Thyroid gland (tissue), 4 donors: Measurements from ENCODE around the gene HOXC9. TPM values are rescaled to one million over a fixed set of nuclear protein-coding genes. Genes with fewer than 3 reads are reported as not detected.

Experiments used
- DNase-seq, 2 donors: peaks; one replicate each; pipeline ENCODE4 v3.0.0-alpha.2; 2019
- H3K27ac ChIP-seq, 3 donors: fragments of 200-600 bp; sonication (generic); 1 replicate in 2 of 3; 2 replicates in 1 of 3; pipeline ENCODE4 v1.5.1; 2016 to 2019; ENCODE audit warnings: mild to moderate bottlenecking in 1 of 3, moderate library complexity in 1 of 3
- H3K27me3 ChIP-seq: fragments of 200-600 bp; sonication (generic); one replicate; pipeline ENCODE4 v1.5.1; 2019
- H3K36me3 ChIP-seq, 2 donors: fragments of 200-600 bp; sonication (generic); one replicate each; pipeline ENCODE4 v1.5.1; 2016 to 2019
- H3K4me1 ChIP-seq, 2 donors: fragments of 200-600 bp; sonication (generic); one replicate each; pipeline ENCODE4 v1.5.1; 2017 to 2019
- H3K4me3 ChIP-seq, 3 donors: fragments of 200-600 bp; sonication (generic); replicated peaks in 1 of 3; 1 replicate in 2 of 3; 2 replicates in 1 of 3; pipeline ENCODE4 v1.5.1; 2016; ENCODE audit warnings: mild to moderate bottlenecking in 1 of 3
- H3K9me3 ChIP-seq: fragments of 200-600 bp; sonication (generic); one replicate; pipeline ENCODE4 v1.5.1; 2017
- CTCF ChIP-seq, 6 experiments: fragments of 200-600 bp in 3 of 6; fragments of 450-650 bp in 3 of 6; sonication (generic) in 3 of 6; IDR thresholded peaks; one replicate each; pipeline ENCODE4 v1.5.1; 2016 to 2019; ENCODE audit warnings: antibody characterized with exemption in 6 of 6, mild to moderate bottlenecking in 2 of 6, inconsistent platforms in 1 of 6, moderate library complexity in 1 of 6
- POLR2A ChIP-seq, 2 donors: fragments of 450-650 bp; IDR thresholded peaks; one replicate each; pipeline ENCODE4 v1.6.1; 2017; ENCODE audit warnings: antibody characterized with exemption in 2 of 2, mild to moderate bottlenecking in 2 of 2, moderate library complexity in 1 of 2
- WGBS, 2 donors: methylation state at CpG; one replicate each; pipeline ENCODE4 v1.1.5; 2017; 5-methylcytosine and 5-hydroxymethylcytosine counted together
- intact Hi-C: fragments of 100-400 bp; cut with DNase I; formaldehyde crosslinking; loops from one replicate; pipeline ENCODE4 v1.15.1; 2023
- total RNA-seq, 4 donors: library from RNA; depleted of rRNA; stranded (reverse); fragments of >200 nt; gene quantifications; one replicate each; pipeline ENCODE4 v1.2.3, GENCODE V29; 2016

HOXC9 gene
- total RNA-seq, 4 donors from 2014 or later, result 0.22 to 0.27 TPM; not detected in 2

DNA sequence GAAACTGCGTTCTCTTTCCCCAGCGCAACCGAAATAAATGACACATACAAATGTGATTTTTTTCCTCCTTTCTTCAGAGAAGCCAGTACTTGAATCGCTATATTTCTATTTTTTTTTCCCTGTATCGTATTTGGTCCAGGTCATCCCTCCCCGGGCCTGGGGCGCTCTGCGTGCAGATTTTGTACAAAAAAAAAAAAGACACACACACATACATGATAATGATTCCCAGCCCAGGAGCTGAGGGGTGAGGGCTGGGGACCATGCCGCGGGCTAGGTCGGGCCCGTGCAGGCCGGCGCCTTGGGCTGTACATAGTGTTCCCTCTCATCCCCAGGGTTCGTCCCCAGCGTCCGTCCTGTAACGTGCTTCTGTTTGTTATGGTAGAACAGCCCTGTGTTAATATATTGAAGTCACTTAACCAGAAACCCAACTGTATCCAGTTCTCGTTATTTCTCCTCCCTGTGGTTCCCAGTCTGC, 3.0 kb downstream of the HOXC9 start:
- intact Hi-C loops, result no loop called here
- Histone ChIP-seq H3K36me3 (no peaks in the 10 kb centered on the region), H3K4me1 (peaks cover 4 to 26% of the 10 kb centered on the region in 2 donors), H3K9me3 (no peaks in the 10 kb centered on the region), H3K27me3 (peaks cover 78% of the 10 kb centered on the region), H3K4me3 (no peak overlapping the region), H3K27ac (no peak overlapping the region)
- no peak for DNase-seq
- no peak for TF ChIP-seq CTCF (IDR thresholded peaks at IDR 0.05)
- no peak for TF ChIP-seq POLR2A (IDR thresholded peaks at IDR 0.05)
- WGBS, 2 donors, result 22 to 27% methylated on average over 19 of the region's 19 CpGs

DNA sequence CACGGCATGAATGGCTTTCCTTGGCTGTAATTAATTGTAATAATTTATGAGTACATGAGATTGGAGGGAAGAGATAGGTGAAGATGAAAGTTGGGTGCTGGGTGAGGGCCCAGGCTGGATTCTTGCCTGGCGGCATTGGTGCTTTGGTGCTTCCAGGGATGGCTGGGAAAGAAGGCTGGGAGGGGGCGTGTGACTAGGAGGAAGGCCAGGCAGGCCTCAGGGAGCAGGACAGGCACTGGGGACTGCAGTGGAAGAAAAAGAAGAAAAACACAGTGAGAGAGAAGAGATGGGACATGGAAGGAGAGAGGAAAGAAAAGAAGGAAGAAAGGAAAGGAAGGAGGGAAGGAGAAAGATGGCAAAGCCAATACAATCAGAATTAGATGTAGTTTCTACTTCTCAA, 3.7 kb downstream of the HOXC9 start:
- WGBS, 2 donors, result 27 to 39% methylated on average over 3 of the region's 3 CpGs
- TF ChIP-seq CTCF (IDR thresholded peaks at IDR 0.05) (no peak), POLR2A (IDR thresholded peaks at IDR 0.05) (no peak)
- Histone ChIP-seq H3K27ac (no peak overlapping the region), H3K4me3 (no peak overlapping the region), H3K9me3 (no peaks in the 10 kb centered on the region), H3K36me3 (no peaks in the 10 kb centered on the region), H3K4me1 (peaks cover 4 to 26% of the 10 kb centered on the region in 2 donors), H3K27me3 (peaks cover 78% of the 10 kb centered on the region)
- no peak for DNase-seq
- intact Hi-C loops, result no loop called here

- TF ChIP-seq CTCF (IDR thresholded peaks at IDR 0.05) (no peak), POLR2A (IDR thresholded peaks at IDR 0.05) (no peak)
- H3K27ac ChIP-seq, result no peak overlapping the region
- peaks cover 4 to 29% of the 10 kb centered on the region in 2 donors for H3K4me1 ChIP-seq
- no peaks in the 10 kb centered on the region for H3K36me3 ChIP-seq
- H3K27me3 ChIP-seq, result peaks cover 75% of the 10 kb centered on the region
- H3K4me3 ChIP-seq, result no peak overlapping the region
- DNase-seq, result no peak
- H3K9me3 ChIP-seq, result no peaks in the 10 kb centered on the region
- WGBS, 2 donors, result 12 to 26% methylated on average over 18 to 20 of the region's 20 CpGs
- intact Hi-C loops, result no loop called here
Observed at GRCh38 chr12:54004063-54004840, 4.3 kb downstream of the HOXC9 start.

DNA sequence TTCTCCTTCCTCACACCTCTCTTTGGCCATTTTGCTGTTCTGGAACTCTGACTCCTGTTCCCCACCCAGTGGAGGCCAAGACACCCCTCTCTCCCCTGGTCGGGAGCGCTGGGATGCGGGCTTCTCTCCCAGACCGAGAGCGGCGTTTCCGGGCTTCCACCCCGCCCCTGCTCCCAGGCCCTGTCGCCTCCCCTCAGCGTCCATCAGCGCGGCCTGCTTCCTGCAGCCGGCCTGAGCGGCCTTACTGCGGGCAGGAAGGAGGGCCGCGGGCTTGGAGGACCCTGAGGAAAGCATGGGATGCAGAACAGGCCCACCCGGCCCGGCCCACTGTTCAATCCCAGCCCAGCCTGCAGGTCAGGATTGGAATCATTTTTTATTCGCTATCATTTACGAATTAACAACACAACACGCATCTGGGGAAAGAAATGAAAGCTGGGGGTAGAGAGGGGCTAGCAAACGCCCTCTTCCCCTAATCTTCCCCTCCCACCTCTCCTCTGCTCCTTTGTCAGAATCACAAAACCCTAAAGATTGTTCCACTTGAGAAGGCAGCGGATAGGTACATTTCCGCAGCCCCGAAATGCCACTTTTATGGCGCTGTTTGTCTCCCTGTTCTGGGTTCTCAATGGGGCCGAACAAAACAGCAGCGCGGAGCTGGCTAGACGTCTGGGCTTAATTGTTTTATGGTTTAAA, 5.0 kb downstream of the HOXC9 start:
- 11 to 22% methylated on average over 26 to 31 of the region's 31 CpGs for WGBS, 2 donors
- TF ChIP-seq POLR2A (IDR thresholded peaks at IDR 0.05), result no peak
- no peak for TF ChIP-seq CTCF (IDR thresholded peaks at IDR 0.05)
- peaks cover 76% of the 10 kb centered on the region for H3K27me3 ChIP-seq
- H3K4me3 ChIP-seq, result no peak overlapping the region
- DNase-seq, result no peak
- no peaks in the 10 kb centered on the region for H3K36me3 ChIP-seq
- peaks cover 4 to 27% of the 10 kb centered on the region in 2 donors for H3K4me1 ChIP-seq
- no peak overlapping the region for H3K27ac ChIP-seq
- H3K9me3 ChIP-seq, result no peaks in the 10 kb centered on the region
- intact Hi-C loops, result loop anchor here (5.0 kb wide), 1 partner anchor 197 kb away; no protein-coding TSS in a partner anchor

- no peak for TF ChIP-seq CTCF (IDR thresholded peaks at IDR 0.05)
- TF ChIP-seq POLR2A (IDR thresholded peaks at IDR 0.05), result no peak
- no peak for DNase-seq
- Histone ChIP-seq H3K27ac (no peak overlapping the region), H3K9me3 (no peaks in the 10 kb centered on the region), H3K36me3 (no peaks in the 10 kb centered on the region), H3K4me1 (peaks cover 0 to 22% of the 10 kb centered on the region in 2 donors), H3K4me3 (no peak overlapping the region), H3K27me3 (peaks cover 71% of the 10 kb centered on the region)
- WGBS, 2 donors, result 3 to 10% methylated on average over 25 to 26 of the region's 26 CpGs
- intact Hi-C loops, result loop anchor here (5.0 kb wide), 1 partner anchor 197 kb away; no protein-coding TSS in a partner anchor
Observed at GRCh38 chr12:54005531-54005852, 5.5 kb downstream of the HOXC9 start.
